H1 (cell line): ENCODE data around the gene OTOF. TPM values are rescaled to one million over a fixed set of nuclear protein-coding genes. Genes with fewer than 3 reads are reported as not detected.

ENCODE experiments used
- CTCF ChIA-PET: fragments of 300-600 bp; sonication (Branson Sonifier 250); formaldehyde crosslinking; loops from one replicate; lab custom pipeline; 2021; ENCODE audit not compliant: partially characterized antibody; lab: Charles Lee
- POLR2A ChIA-PET: fragments of 300-600 bp; sonication (Branson Sonifier 250); formaldehyde crosslinking; loops from one replicate; lab custom pipeline; 2021; ENCODE audit warnings: inconsistent platforms; ENCODE audit not compliant: partially characterized antibody; lab: Charles Lee
- DNase-seq, 2 experiments: peaks; one replicate each; pipeline versions ENCODE4 v3.0.0 to v3.0.0-alpha.2; 2010 to 2022; ENCODE audit warnings: low spot score in 2 of 2, low read depth in 1 of 2, mixed read lengths in 1 of 2
- FAIRE-seq: peaks from 2 replicates; lab custom pipeline; 2011; peaks lifted over from hg19 to GRCh38; lab: Jason Lieb, UNC
- H2AFZ ChIP-seq: 2 replicates; pipeline ENCODE4 v1.8.1; 2012; ENCODE audit warnings: low read length, inconsistent platforms
- H2AK5ac ChIP-seq: 2 replicates; pipeline ENCODE4 v1.6.1; 2013; ENCODE audit warnings: low read depth, low read length
- H2BK120ac ChIP-seq: replicated peaks from 2 replicates; pipeline ENCODE3; 2013; ENCODE audit warnings: low read depth, low read length, inconsistent platforms
- H2BK12ac ChIP-seq: 2 replicates; pipeline ENCODE4 v1.6.1; 2013; ENCODE audit warnings: low read depth, low read length
- H2BK15ac ChIP-seq: 2 replicates; pipeline ENCODE4 v1.6.1; 2013; ENCODE audit warnings: low read length
- H2BK20ac ChIP-seq: 2 replicates; pipeline ENCODE4 v1.6.1; 2013; ENCODE audit warnings: low read length
- H2BK5ac ChIP-seq: 2 replicates; pipeline ENCODE4 v1.6.1; 2013; ENCODE audit warnings: low read depth, low read length
- H3K14ac ChIP-seq: 2 replicates; pipeline ENCODE4 v1.6.1; 2013; ENCODE audit warnings: inconsistent platforms; ENCODE audit not compliant: insufficient read length
- H3K18ac ChIP-seq: 2 replicates; pipeline ENCODE4 v1.6.1; 2013; ENCODE audit warnings: low read length; ENCODE audit errors: extremely low read depth
- H3K23ac ChIP-seq: 2 replicates; pipeline ENCODE4 v1.6.1; 2013; ENCODE audit warnings: inconsistent platforms; ENCODE audit not compliant: insufficient read length
- H3K23me2 ChIP-seq: 2 replicates; pipeline ENCODE4 v1.6.1; 2013; ENCODE audit warnings: low read depth, low read length
- H3K27ac ChIP-seq: 2 replicates; pipeline ENCODE4 v1.6.1; 2011; ENCODE audit warnings: low read depth, low read length, inconsistent platforms
- H3K27me3 ChIP-seq, 4 experiments: replicated peaks in 1 of 4; 1 replicate in 1 of 4; 2 replicates in 3 of 4; pipeline versions ENCODE4 v1.6.1 to v1.8.1; 2011 to 2013; ENCODE audit warnings: low read length in 3 of 4, mild to moderate bottlenecking in 3 of 4, inconsistent platforms in 2 of 4, mixed read lengths in 2 of 4, moderate library complexity in 1 of 4; ENCODE audit not compliant: control insufficient read depth in 3 of 4, insufficient read depth in 3 of 4; ENCODE audit errors: extremely low read depth in 1 of 4
- H3K36me3 ChIP-seq, 4 experiments: 2 replicates each; pipeline versions ENCODE4 v1.6.1 to v1.8.1; 2011 to 2013; ENCODE audit warnings: mild to moderate bottlenecking in 4 of 4, low read length in 3 of 4, moderate library complexity in 2 of 4, control low read depth in 1 of 4, inconsistent platforms in 1 of 4; ENCODE audit not compliant: insufficient read depth in 4 of 4, control insufficient read depth in 2 of 4
- H3K4ac ChIP-seq: replicated peaks from 2 replicates; pipeline ENCODE3; 2013; ENCODE audit warnings: low read length, low read depth, mixed read lengths, inconsistent platforms; ENCODE audit not compliant: insufficient read length
- H3K4me1 ChIP-seq, 4 experiments: replicated peaks in 1 of 4; 1 replicate in 1 of 4; 2 replicates in 3 of 4; pipeline versions ENCODE4 v1.6.1 to v1.8.1; 2011 to 2013; ENCODE audit warnings: low read length in 3 of 4, inconsistent platforms in 2 of 4, mixed read lengths in 1 of 4; ENCODE audit not compliant: insufficient read depth in 4 of 4, control insufficient read depth in 3 of 4
- H3K4me2 ChIP-seq, 2 experiments: 2 replicates each; pipeline versions ENCODE4 v1.6.1 to v1.8.1; 2011 to 2013; ENCODE audit warnings: low read depth in 2 of 2, low read length in 2 of 2, control low read depth in 1 of 2, inconsistent platforms in 1 of 2, mild to moderate bottlenecking in 1 of 2; ENCODE audit not compliant: insufficient read depth in 1 of 2
- H3K4me3 ChIP-seq, 4 experiments: fragments of 200-600, 300-600 bp in 1 of 4; sonication (generic), shearing (Covaris generic), sonication (Bioruptor Twin) in 1 of 4; 2 replicates each; pipeline versions ENCODE4 v1.5.1 to v1.8.1; 2011 to 2016; ENCODE audit warnings: low read length in 4 of 4, low read depth in 3 of 4, control low read depth in 2 of 4, inconsistent platforms in 2 of 4, mild to moderate bottlenecking in 2 of 4, mixed read lengths in 1 of 4, moderate library complexity in 1 of 4; ENCODE audit not compliant: insufficient read depth in 2 of 4; ENCODE audit errors: extremely low read depth in 1 of 4
- H3K56ac ChIP-seq: replicated peaks from 2 replicates; pipeline ENCODE3; 2013; ENCODE audit warnings: low read depth, mild to moderate bottlenecking, mixed read lengths, low read length, inconsistent platforms; ENCODE audit not compliant: insufficient read length
- H3K79me1 ChIP-seq: 2 replicates; pipeline ENCODE4 v1.6.1; 2013; ENCODE audit warnings: low read depth, low read length, control low read depth
- H3K79me2 ChIP-seq, 2 experiments: 2 replicates each; pipeline versions ENCODE4 v1.6.1 to v1.8.1; 2012 to 2013; ENCODE audit warnings: low read length in 2 of 2, mild to moderate bottlenecking in 2 of 2, inconsistent platforms in 1 of 2; ENCODE audit not compliant: insufficient read depth in 2 of 2, control insufficient read depth in 1 of 2
- H3K9ac ChIP-seq, 4 experiments: replicated peaks in 1 of 4; 1 replicate in 1 of 4; 2 replicates in 3 of 4; pipeline versions ENCODE4 v1.6.1 to v1.8.1; 2011 to 2013; ENCODE audit warnings: low read depth in 3 of 4, low read length in 3 of 4, control low read depth in 2 of 4, mild to moderate bottlenecking in 2 of 4, moderate library complexity in 2 of 4, inconsistent platforms in 1 of 4; ENCODE audit errors: extremely low read depth in 1 of 4
- H3K9me3 ChIP-seq, 2 experiments: 2 replicates each; pipeline versions ENCODE4 v1.6.1 to v1.8.1; 2012 to 2013; ENCODE audit warnings: mild to moderate bottlenecking in 2 of 2, moderate library complexity in 2 of 2, control low read depth in 1 of 2, inconsistent platforms in 1 of 2, low read depth in 1 of 2, low read length in 1 of 2, mixed read lengths in 1 of 2; ENCODE audit not compliant: insufficient read depth in 2 of 2
- H4K20me1 ChIP-seq, 2 experiments: replicated peaks in 1 of 2; 2 replicates each; pipeline versions ENCODE3 to v1.8.1; 2011 to 2013; ENCODE audit warnings: inconsistent platforms in 2 of 2, low read length in 2 of 2, mild to moderate bottlenecking in 1 of 2; ENCODE audit not compliant: insufficient read depth in 2 of 2, control insufficient read depth in 1 of 2
- H4K5ac ChIP-seq: 2 replicates; pipeline ENCODE4 v1.6.1; 2013; ENCODE audit warnings: low read length, low read depth, mixed read lengths, inconsistent platforms; ENCODE audit not compliant: insufficient read length
- H4K8ac ChIP-seq: 2 replicates; pipeline ENCODE4 v1.8.0; 2013; ENCODE audit warnings: mild to moderate bottlenecking, moderate library complexity, low read length, inconsistent platforms; ENCODE audit not compliant: insufficient read depth; ENCODE audit errors: extremely low read depth
- H4K91ac ChIP-seq: replicated peaks from 2 replicates; pipeline ENCODE3; 2013; ENCODE audit warnings: low read length, mixed read lengths, inconsistent platforms; ENCODE audit not compliant: insufficient read length
- BRCA1 ChIP-seq: IDR thresholded peaks from 2 replicates; pipeline ENCODE4 v1.6.1; 2012; ENCODE audit warnings: low read depth, low read length, improper control_type of control experiment
- CREB1 ChIP-seq: IDR thresholded peaks from 2 replicates; pipeline ENCODE4 v1.6.1; 2012; ENCODE audit warnings: inconsistent platforms
- CTBP2 ChIP-seq: IDR thresholded peaks from 2 replicates; pipeline ENCODE4 v1.7.0; 2011; ENCODE audit warnings: borderline replicate concordance, mild to moderate bottlenecking, moderate library complexity, mixed read lengths, low read length; ENCODE audit not compliant: insufficient read depth, insufficient read length
- EP300 ChIP-seq, 2 experiments: IDR thresholded peaks; 1 replicate in 1 of 2; 2 replicates in 1 of 2; pipeline ENCODE4 v1.6.1; 2011 to 2012; ENCODE audit warnings: low read depth in 2 of 2, low read length in 2 of 2, mild to moderate bottlenecking in 2 of 2, borderline replicate concordance in 1 of 2, inconsistent platforms in 1 of 2, moderate library complexity in 1 of 2
- RFX5 ChIP-seq: IDR thresholded peaks from 2 replicates; pipeline ENCODE4 v1.6.1; 2011; ENCODE audit warnings: low read depth, low read length, improper control_type of control experiment, borderline replicate concordance
- SIRT6 ChIP-seq: IDR thresholded peaks from one replicate; pipeline ENCODE4 v1.7.1; 2012; ENCODE audit warnings: low read length, inconsistent platforms
- SP2 ChIP-seq: IDR thresholded peaks from 2 replicates; pipeline ENCODE4 v1.6.1; 2012; ENCODE audit warnings: mild to moderate bottlenecking, low read length, inconsistent platforms
- SP4 ChIP-seq: IDR thresholded peaks from 2 replicates; pipeline ENCODE4 v1.6.1; 2012; ENCODE audit warnings: low read length, inconsistent platforms
- SUZ12 ChIP-seq: fragments of 200-600 bp; sonication (generic); IDR thresholded peaks from 2 replicates; pipeline ENCODE4 v1.6.1; 2012; ENCODE audit warnings: mild to moderate bottlenecking, inconsistent platforms, low read length, moderate library complexity, mixed read lengths
- TEAD4 ChIP-seq: IDR thresholded peaks from 2 replicates; pipeline ENCODE4 v1.6.1; 2012; ENCODE audit warnings: low read depth, low read length, inconsistent platforms, mixed read lengths
- YY1 ChIP-seq: IDR thresholded peaks from 2 replicates; pipeline ENCODE4 v1.6.1; 2011; ENCODE audit warnings: low read depth, mild to moderate bottlenecking, low read length
- WGBS, 2 experiments: shearing (Covaris generic) in 1 of 2; methylation state at CpG; one replicate each; pipeline versions ENCODE4 v1.1.6 to v1.1.7; 2013 to 2015; ENCODE audit warnings: low lambda C conversion rate in 2 of 2, mixed read lengths in 2 of 2, inconsistent platforms in 1 of 2, low coverage in 1 of 2, missing lambda C conversion rate in 1 of 2; ENCODE audit not compliant: insufficient replicate concordance in 2 of 2, insufficient coverage in 1 of 2, insufficient read length in 1 of 2; ENCODE audit errors: extremely low coverage in 1 of 2, missing lambda C conversion rate in 1 of 2; 5-methylcytosine and 5-hydroxymethylcytosine counted together
- polyA plus RNA-seq, 7 experiments: library from polyadenylated mRNA; depleted of rRNA in 3 of 7; stranded (reverse) in 5 of 7; unstranded in 2 of 7; fragments of >200 nt in 5 of 7; fragments of 200-250 nt in 2 of 7; gene quantifications; 1 replicate in 5 of 7; 2 replicates in 1 of 7; 4 replicates in 1 of 7; pipeline versions ENCODE4 v1.2.1 to v1.2.3, GENCODE V29; 2011 to 2013; ENCODE audit warnings: missing spikeins in 2 of 7, mixed read lengths in 2 of 7
- total RNA-seq: library from RNA; stranded (reverse); fragmentation: NEBNext Ultra II Directional; extraction: Animal tissue kit (Norgen Biotek cat#: 25700); gene quantifications from 2 replicates; pipeline ENCODE4 v1.2.1, GENCODE V29; 2021
- TF ChIP-seq, protein P1 (sequence below), 3 experiments: IDR thresholded peaks; 1 replicate in 2 of 3; 2 replicates in 1 of 3; pipeline versions ENCODE4 v1.5.1 to v1.6.1; 2011; ENCODE audit warnings: low read length in 3 of 3, mild to moderate bottlenecking in 3 of 3, inconsistent platforms in 2 of 3, low read depth in 1 of 3, moderate library complexity in 1 of 3; ENCODE audit not compliant: insufficient read depth in 1 of 3; ENCODE audit errors: control extremely low read depth in 1 of 3

The OTOF gene
- total and polyA plus RNA-seq, 2 of the 8 experiments (the other 6 are each of a cell fraction or from before 2014, with no cell fraction given): 0.06 TPM; not detected in 1

DNA sequence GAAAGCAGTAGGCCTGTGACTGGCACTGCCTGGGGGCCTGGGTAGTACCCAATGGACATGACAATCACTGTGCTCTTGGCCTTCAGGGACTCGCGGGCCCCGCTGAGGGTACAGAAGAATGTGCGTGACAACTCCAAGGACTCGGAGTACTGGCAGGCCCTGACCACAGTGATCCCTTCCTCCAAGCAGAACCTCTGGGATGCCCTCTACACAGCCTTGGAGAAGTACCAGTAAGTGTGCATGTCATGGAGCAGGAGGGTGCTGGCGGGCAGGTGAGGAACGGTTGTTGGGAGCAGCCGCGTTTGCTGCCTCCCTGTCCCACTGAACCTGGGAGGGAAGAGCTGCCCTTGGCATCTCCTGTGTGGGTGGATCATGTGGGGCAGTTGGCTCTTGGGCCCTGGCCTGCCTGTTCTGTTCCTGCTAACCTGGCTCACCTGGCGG, 23.3 kb downstream of the OTOF start:
- DNase-seq: peak in 1 of 2 experiments; percentile 38
- Histone ChIP-seq H3K4me3 (no peak overlapping the region), H3K9ac (no peak overlapping the region), H2BK15ac (no peak overlapping the region), H3K27me3 (no peaks in the 10 kb centered on the region), H4K91ac (no peak overlapping the region), H2BK120ac (no peak overlapping the region), H3K23me2 (no peaks in the 10 kb centered on the region), H2AFZ (no peak overlapping the region), H3K36me3 (no peaks in the 10 kb centered on the region), H2BK12ac (no peak overlapping the region), H3K23ac (no peak overlapping the region), H4K5ac (no peak overlapping the region), H3K79me1 (no peaks in the 10 kb centered on the region), H3K79me2 (no peaks in the 10 kb centered on the region), H2AK5ac (no peak overlapping the region), H3K4ac (no peak overlapping the region), H2BK5ac (no peak overlapping the region), H4K20me1 (no peaks in the 10 kb centered on the region), H2BK20ac (no peak overlapping the region), H3K4me2 (no peak overlapping the region), H3K56ac (no peak overlapping the region), H3K27ac (no peak overlapping the region), H3K14ac (no peak overlapping the region), H3K9me3 (no peaks in the 10 kb centered on the region), H4K8ac (no peak overlapping the region), H3K18ac (no peak overlapping the region), H3K4me1 (no peaks in the 10 kb centered on the region; a peak in 1 of 7 replicates)
- 87% methylated on average over 10 of the region's 10 CpGs; no CpG with 5 or more reads in 1 of the 2 experiments for WGBS, 2 experiments
- POLR2A ChIA-PET: interaction anchor here (0.7 to 0.9 kb wide), 2 partner anchors 9 to 74 kb away, joined by 3 read pairs; no protein-coding TSS in a partner anchor
- no peak for FAIRE-seq
- CTCF ChIA-PET: interaction anchor here (0.5 to 6.3 kb wide), 9 partner anchors 13 to 331 kb away, joined by 3 to 25 read pairs (median 4); partner anchors contain the start of gene CENPA
- TF ChIP-seq RFX5: no peak
- no peak for TF ChIP-seq CREB1
- no peak for TF ChIP-seq CTBP2
- no peak for TF ChIP-seq SUZ12
- no peak for TF ChIP-seq TEAD4
- TF ChIP-seq SP4: no peak
- no peak for TF ChIP-seq YY1
- TF ChIP-seq EP300 (IDR thresholded peaks at IDR 0.05; ENCODE audit: borderline replicate concordance in 1 of 2, low read depth in 2 of 2, low read length in 2 of 2): no peak
- no peak for TF ChIP-seq SP2
- TF ChIP-seq SIRT6: no peak
- no peak for TF ChIP-seq BRCA1
- TF ChIP-seq, protein P1, sequence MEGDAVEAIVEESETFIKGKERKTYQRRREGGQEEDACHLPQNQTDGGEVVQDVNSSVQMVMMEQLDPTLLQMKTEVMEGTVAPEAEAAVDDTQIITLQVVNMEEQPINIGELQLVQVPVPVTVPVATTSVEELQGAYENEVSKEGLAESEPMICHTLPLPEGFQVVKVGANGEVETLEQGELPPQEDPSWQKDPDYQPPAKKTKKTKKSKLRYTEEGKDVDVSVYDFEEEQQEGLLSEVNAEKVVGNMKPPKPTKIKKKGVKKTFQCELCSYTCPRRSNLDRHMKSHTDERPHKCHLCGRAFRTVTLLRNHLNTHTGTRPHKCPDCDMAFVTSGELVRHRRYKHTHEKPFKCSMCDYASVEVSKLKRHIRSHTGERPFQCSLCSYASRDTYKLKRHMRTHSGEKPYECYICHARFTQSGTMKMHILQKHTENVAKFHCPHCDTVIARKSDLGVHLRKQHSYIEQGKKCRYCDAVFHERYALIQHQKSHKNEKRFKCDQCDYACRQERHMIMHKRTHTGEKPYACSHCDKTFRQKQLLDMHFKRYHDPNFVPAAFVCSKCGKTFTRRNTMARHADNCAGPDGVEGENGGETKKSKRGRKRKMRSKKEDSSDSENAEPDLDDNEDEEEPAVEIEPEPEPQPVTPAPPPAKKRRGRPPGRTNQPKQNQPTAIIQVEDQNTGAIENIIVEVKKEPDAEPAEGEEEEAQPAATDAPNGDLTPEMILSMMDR (IDR thresholded peaks at IDR 0.05; ENCODE audit: control extremely low read depth in 1 of 3, insufficient read depth in 1 of 3, low read depth in 1 of 3, low read length in 3 of 3): no peak
